ENCODE results near the gene DAB2.

DAB2 gene

DNA sequence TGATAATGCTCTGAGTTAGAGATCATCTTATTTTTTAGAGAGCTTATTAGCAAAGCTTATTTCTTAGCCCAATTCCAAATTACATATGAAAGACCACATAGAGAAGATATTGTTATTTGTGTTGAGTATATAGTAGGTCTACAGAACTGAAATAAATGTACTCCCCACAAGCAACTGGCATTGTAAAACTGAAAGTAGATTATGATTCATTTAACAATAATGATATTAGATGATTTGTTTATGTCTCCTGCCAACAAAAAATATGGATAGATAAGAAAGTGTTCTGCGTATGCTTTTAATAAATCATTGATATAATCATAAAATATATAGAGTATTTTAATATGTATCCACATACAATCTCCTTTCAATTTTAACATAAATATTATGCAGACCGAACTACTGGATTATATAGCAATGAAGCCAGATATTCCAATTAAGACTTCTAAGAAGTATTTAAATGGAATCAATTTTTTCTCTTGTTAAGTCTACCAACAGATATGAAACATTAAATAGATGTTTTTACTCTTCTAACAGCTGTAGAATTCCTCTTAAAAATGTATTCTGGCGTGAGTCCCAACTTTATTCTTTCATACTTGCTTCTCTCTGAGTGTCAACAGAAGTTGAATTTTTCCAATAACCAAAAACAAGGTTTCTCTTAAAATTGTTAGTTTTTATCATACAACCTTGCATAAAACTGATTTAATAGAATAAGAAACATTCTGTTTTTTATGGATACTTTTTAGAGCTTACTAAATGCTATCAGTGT is 15.6 kb upstream of the DAB2 start:
- TF ChIP-seq, protein P1, sequence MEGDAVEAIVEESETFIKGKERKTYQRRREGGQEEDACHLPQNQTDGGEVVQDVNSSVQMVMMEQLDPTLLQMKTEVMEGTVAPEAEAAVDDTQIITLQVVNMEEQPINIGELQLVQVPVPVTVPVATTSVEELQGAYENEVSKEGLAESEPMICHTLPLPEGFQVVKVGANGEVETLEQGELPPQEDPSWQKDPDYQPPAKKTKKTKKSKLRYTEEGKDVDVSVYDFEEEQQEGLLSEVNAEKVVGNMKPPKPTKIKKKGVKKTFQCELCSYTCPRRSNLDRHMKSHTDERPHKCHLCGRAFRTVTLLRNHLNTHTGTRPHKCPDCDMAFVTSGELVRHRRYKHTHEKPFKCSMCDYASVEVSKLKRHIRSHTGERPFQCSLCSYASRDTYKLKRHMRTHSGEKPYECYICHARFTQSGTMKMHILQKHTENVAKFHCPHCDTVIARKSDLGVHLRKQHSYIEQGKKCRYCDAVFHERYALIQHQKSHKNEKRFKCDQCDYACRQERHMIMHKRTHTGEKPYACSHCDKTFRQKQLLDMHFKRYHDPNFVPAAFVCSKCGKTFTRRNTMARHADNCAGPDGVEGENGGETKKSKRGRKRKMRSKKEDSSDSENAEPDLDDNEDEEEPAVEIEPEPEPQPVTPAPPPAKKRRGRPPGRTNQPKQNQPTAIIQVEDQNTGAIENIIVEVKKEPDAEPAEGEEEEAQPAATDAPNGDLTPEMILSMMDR (IDR thresholded peaks at IDR 0.05; ENCODE audit: insufficient read depth, low read length, missing control alignments), result no peak
- ChIA-PET POLR2A (interaction anchor here (1.0 to 1.4 kb wide), 3 partner anchors 13 to 15 kb away, joined by 3 to 6 read pairs (median 3); partner anchors contain the start of gene DAB2), CTCF (interaction anchor here (0.7 to 1.1 kb wide), 2 partner anchors 14 to 15 kb away, joined by 3 read pairs; no protein-coding TSS in a partner anchor)
- no peak for DNase-seq (ENCODE audit: low read depth, low spot score)
- H3K4me3 ChIP-seq (ENCODE audit: low read depth, low read length), result no peak overlapping the region

DNA sequence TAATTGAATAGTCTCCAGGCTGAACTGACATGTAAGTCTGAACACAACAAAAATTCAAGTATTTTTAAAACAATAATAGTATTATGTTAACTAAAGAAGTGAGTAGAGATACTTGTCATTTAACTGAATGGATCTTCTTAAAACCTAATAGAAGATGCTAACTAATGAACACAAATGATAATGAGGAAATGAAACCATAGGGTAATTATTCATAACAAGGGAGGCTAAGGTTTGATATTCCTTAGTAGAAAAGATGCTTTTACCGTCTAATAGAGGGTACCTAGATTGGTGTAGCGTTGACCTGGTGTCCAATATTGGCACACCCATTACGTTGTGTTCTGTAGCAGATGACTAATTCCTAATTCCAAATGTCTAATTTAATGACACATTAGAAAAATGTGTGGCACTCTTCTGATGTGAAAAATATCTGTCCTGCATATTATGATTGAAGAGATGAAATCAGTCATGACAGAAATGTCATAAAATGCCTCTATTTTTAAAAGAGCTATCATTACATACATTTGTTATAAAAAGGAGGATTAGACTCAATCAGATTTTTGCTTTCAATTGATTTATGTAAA is 14.9 kb upstream of the DAB2 start:
- TF ChIP-seq, protein P1 (IDR thresholded peaks at IDR 0.05; ENCODE audit: insufficient read depth, low read length, missing control alignments), result no peak
- ChIA-PET POLR2A (interaction anchor here (1.4 kb wide), 1 partner anchor 15 kb away, joined by 3 read pairs; the partner anchor contains the start of gene DAB2), CTCF (interaction anchor here (0.7 kb wide), 1 partner anchor 14 kb away, joined by 3 read pairs; no protein-coding TSS in a partner anchor)
- no peak for DNase-seq (ENCODE audit: low read depth, low spot score)
- no peak overlapping the region for H3K4me3 ChIP-seq (ENCODE audit: low read depth, low read length)

DNA sequence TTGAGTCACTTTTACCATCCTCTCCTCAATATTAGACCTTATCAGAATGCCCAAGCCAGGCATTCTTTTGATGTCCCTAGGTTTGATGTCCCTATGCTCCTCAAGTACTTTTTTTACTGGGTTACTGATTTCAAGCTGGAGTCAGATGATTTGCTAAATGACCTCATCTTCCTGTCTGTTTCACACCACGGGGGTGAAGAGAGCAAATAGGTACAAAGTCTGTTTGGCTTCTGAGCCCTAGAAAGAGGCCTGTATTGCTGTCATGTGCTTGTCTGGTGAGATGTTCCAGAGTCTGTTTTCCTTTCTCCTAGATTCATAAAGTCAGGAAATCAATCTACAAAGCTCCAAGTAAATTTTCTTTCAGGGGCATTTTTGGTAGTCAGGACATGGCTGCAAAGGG is 12.7 kb upstream of the DAB2 start:
- no peak for DNase-seq (ENCODE audit: low read depth, low spot score)
- POLR2A ChIA-PET, result interaction anchor here (1.3 kb wide), 1 partner anchor 13 kb away, joined by 4 read pairs; the partner anchor contains the start of gene DAB2

DNA sequence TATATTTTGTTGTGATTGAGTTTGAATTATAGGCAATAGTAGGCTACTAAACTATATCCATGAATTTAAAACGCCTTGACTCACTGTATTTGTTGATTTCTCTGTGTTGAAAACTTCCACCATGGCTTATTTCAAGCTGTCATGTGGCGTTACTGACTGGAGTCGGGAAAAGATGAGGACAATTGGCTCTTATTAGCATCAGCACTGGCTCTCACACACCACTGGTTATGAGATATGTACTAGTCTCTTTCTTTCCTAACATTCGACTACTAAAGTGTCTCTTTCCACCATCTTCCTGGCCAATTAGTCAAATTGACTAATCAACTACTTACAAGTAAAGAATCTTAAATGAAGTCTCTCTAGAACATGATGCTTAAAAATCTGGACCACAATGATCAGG is 9.1 kb upstream of the DAB2 start:
- CTCF ChIA-PET, result interaction anchor here (3.1 kb wide), 1 partner anchor 9 kb away, joined by 14 read pairs; the partner anchor contains the start of gene DAB2
- no peak for DNase-seq (ENCODE audit: low read depth, low spot score)
- H3K4me3 ChIP-seq (ENCODE audit: low read depth, low read length), result no peak overlapping the region
- POLR2A ChIA-PET, result no interaction called here
- TF ChIP-seq, protein P1 (IDR thresholded peaks at IDR 0.05; ENCODE audit: insufficient read depth, low read length, missing control alignments), result no peak

More for the DNA sequence above, 12.7 kb upstream of the DAB2 start:
- CTCF ChIA-PET, result interaction anchor here (0.5 to 1.8 kb wide), 3 partner anchors 11 to 110 kb away, joined by 3 to 4 read pairs (median 3); partner anchors contain the start of gene DAB2
- H3K4me3 ChIP-seq (ENCODE audit: low read depth, low read length), result no peak overlapping the region
- TF ChIP-seq, protein P1 (IDR thresholded peaks at IDR 0.05; ENCODE audit: insufficient read depth, low read length, missing control alignments), result no peak

DNA sequence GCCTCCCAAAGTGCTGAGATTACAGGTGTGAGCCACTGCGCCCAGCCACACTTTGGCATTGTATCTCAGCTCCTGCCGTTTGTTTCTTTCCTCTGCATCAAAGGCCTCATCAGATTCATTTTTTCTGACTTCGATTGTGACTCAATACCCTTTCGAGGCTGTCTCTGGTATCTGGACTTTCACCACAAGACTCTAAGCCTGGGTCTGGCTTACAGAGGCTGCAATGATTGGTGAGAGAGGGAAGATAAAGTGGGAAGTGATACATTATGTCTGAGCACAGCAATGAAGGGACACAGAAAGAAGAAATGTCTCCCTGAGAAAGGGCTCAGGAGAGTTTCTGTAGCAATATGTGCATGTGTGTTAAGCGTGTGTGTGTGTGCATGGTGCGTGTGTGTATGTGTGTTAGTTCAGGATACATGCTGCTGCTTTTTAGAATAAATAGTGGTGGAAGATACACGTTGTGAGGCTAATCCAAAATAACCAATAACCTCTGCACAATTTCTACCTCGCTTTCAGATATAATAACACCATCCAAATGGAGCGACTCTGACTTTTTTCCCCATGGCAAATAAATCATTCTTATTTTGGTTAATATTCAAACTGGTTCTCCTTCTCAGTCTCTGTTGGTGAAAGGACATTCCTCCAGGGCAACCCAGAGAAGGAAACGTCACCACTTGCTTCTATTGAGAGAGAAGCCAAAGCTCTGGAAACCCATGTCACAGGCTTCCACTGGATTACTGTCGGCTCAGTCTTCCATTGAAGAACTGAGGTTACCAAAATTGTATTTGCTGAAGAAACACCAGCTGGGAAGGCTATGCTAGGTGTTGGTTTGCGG is 8.1 kb upstream of the DAB2 start:
- POLR2A ChIA-PET, result no interaction called here
- DNase-seq (ENCODE audit: low read depth, low spot score), result no peak
- no peak overlapping the region for H3K4me3 ChIP-seq (ENCODE audit: low read depth, low read length)
- TF ChIP-seq, protein P1 (IDR thresholded peaks at IDR 0.05; ENCODE audit: insufficient read depth, low read length, missing control alignments), result no peak
- CTCF ChIA-PET, result interaction anchor here (1.7 to 3.1 kb wide), 2 partner anchors 8 to 115 kb away, joined by 4 to 14 read pairs; partner anchors contain the start of gene DAB2

Measured in AG04449 (cell line).